DOHH2 (cell line): ENCODE measurements around the gene KCNV2.

Experiments
- H3F3A ChIP-seq: fragments of 200-600 bp; sonication (generic), shearing (Covaris generic); 2 replicates; pipeline ENCODE4 v1.6.0; 2016; ENCODE audit warnings: antibody characterized with exemption, mild to moderate bottlenecking; ENCODE audit not compliant: control insufficient read depth, insufficient read depth
- H3K27ac ChIP-seq: fragments of 200-600 bp; sonication (generic); 2 replicates; pipeline ENCODE4 v1.5.1; 2014; ENCODE audit warnings: low read depth, mild to moderate bottlenecking, low read length, moderate library complexity
- H3K27me3 ChIP-seq: fragments of 200-600 bp; sonication (generic); 2 replicates; pipeline ENCODE4 v1.6.1; 2014; ENCODE audit warnings: mild to moderate bottlenecking, low read length, mixed read lengths; ENCODE audit not compliant: control insufficient read depth
- H3K36me3 ChIP-seq: fragments of 200-600 bp; sonication (generic); 2 replicates; pipeline ENCODE4 v1.6.1; 2014; ENCODE audit warnings: mild to moderate bottlenecking, low read length, moderate library complexity, mixed read lengths; ENCODE audit not compliant: control insufficient read depth
- H3K4me1 ChIP-seq: fragments of 200-600 bp; sonication (generic); 2 replicates; pipeline ENCODE4 v1.6.1; 2014; ENCODE audit warnings: mild to moderate bottlenecking, low read length, mixed read lengths; ENCODE audit not compliant: control insufficient read depth
- H3K4me2 ChIP-seq: fragments of 200-600 bp; sonication (generic); 2 replicates; pipeline ENCODE4 v1.6.0; 2014; ENCODE audit warnings: mild to moderate bottlenecking, low read length, moderate library complexity
- H3K4me3 ChIP-seq: fragments of 200-600 bp; sonication (generic); 2 replicates; pipeline ENCODE4 v1.5.1; 2014; ENCODE audit warnings: mild to moderate bottlenecking, low read length, mixed read lengths
- H3K79me2 ChIP-seq: fragments of 200-600 bp; sonication (generic); 2 replicates; pipeline ENCODE4 v1.6.1; 2014; ENCODE audit warnings: mild to moderate bottlenecking, low read length, mixed read lengths; ENCODE audit not compliant: control insufficient read depth
- H3K9me2 ChIP-seq: fragments of 200-600 bp; sonication (generic); replicated peaks from 2 replicates; pipeline ENCODE4 v1.6.1; 2014; ENCODE audit warnings: mild to moderate bottlenecking, low read length, mixed read lengths; ENCODE audit not compliant: control insufficient read depth
- H3K9me3 ChIP-seq: fragments of 200-600 bp; sonication (generic); 2 replicates; pipeline ENCODE4 v1.6.1; 2014; ENCODE audit warnings: antibody characterized with exemption, low read length, mixed read lengths; ENCODE audit not compliant: control insufficient read depth, insufficient read depth
- H4K20me1 ChIP-seq: fragments of 200-600 bp; sonication (generic); 2 replicates; pipeline ENCODE4 v1.6.0; 2014; ENCODE audit warnings: low read depth, mild to moderate bottlenecking, antibody characterized with exemption, low read length, moderate library complexity; ENCODE audit not compliant: control insufficient read depth, insufficient read depth
- EZH2phosphoT487 ChIP-seq: fragments of 200-600 bp; sonication (generic); IDR thresholded peaks from 2 replicates; pipeline ENCODE4 v1.6.1; 2017; ENCODE audit warnings: borderline replicate concordance, mild to moderate bottlenecking, antibody characterized with exemption, low read length, moderate library complexity, mixed read lengths
- TF ChIP-seq, protein P1 (sequence below): fragments of 200-600 bp; sonication (generic); IDR thresholded peaks from one replicate; pipeline ENCODE4 v1.5.1; 2014; ENCODE audit warnings: antibody characterized with exemption, mild to moderate bottlenecking, low read depth, low read length; ENCODE audit not compliant: poor library complexity, severe bottlenecking

The KCNV2 gene

GRCh38 chr9:2681981-2682380 lies 35.3 kb upstream of the KCNV2 start:
- Histone ChIP-seq H3K36me3 (no peaks in the 10 kb centered on the region), H3K4me2 (no peak overlapping the region), H4K20me1 (no peaks in the 10 kb centered on the region), H3K27me3 (no peaks in the 10 kb centered on the region), H3F3A (no peaks in the 10 kb centered on the region), H3K4me3 (no peak overlapping the region), H3K79me2 (no peaks in the 10 kb centered on the region), H3K27ac (no peak overlapping the region), H3K4me1 (no peaks in the 10 kb centered on the region), H3K9me2 (no peaks in the 10 kb centered on the region), H3K9me3 (no peaks in the 10 kb centered on the region)
- no peak for TF ChIP-seq EZH2phosphoT487
- TF ChIP-seq, protein P1, sequence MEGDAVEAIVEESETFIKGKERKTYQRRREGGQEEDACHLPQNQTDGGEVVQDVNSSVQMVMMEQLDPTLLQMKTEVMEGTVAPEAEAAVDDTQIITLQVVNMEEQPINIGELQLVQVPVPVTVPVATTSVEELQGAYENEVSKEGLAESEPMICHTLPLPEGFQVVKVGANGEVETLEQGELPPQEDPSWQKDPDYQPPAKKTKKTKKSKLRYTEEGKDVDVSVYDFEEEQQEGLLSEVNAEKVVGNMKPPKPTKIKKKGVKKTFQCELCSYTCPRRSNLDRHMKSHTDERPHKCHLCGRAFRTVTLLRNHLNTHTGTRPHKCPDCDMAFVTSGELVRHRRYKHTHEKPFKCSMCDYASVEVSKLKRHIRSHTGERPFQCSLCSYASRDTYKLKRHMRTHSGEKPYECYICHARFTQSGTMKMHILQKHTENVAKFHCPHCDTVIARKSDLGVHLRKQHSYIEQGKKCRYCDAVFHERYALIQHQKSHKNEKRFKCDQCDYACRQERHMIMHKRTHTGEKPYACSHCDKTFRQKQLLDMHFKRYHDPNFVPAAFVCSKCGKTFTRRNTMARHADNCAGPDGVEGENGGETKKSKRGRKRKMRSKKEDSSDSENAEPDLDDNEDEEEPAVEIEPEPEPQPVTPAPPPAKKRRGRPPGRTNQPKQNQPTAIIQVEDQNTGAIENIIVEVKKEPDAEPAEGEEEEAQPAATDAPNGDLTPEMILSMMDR = no peak

DNA sequence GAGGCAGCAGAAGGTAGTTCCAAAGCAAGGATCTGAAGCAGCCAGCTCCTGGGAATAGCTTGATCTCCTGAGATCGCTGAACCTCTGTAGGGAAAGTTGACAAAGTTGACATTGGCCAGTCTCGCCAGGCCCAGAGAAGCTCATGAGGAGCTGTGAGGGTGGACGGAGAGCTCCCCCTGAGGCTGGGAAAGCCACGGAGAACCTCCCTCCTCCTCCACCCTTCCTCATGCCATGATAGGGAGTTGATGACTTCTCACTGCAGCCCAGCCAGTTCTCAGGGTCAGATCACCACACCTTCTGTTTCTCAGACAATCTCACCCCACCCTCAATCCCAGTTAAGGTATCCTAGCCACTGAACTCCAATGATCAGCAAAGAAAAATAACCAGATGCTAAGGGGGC lies 30.4 kb upstream of the KCNV2 start:
- no peak overlapping the region for H3K27ac ChIP-seq
- H3K36me3 ChIP-seq = no peaks in the 10 kb centered on the region
- no peaks in the 10 kb centered on the region for H3K4me1 ChIP-seq
- no peaks in the 10 kb centered on the region for H3K9me3 ChIP-seq
- no peaks in the 10 kb centered on the region for H3K9me2 ChIP-seq
- TF ChIP-seq, protein P1 = no peak
- no peak for TF ChIP-seq EZH2phosphoT487
- H3K27me3 ChIP-seq = no peaks in the 10 kb centered on the region
- H4K20me1 ChIP-seq = no peaks in the 10 kb centered on the region
- H3K4me2 ChIP-seq = no peak overlapping the region
- H3K79me2 ChIP-seq = no peaks in the 10 kb centered on the region
- no peak overlapping the region for H3K4me3 ChIP-seq
- no peaks in the 10 kb centered on the region for H3F3A ChIP-seq

DNA sequence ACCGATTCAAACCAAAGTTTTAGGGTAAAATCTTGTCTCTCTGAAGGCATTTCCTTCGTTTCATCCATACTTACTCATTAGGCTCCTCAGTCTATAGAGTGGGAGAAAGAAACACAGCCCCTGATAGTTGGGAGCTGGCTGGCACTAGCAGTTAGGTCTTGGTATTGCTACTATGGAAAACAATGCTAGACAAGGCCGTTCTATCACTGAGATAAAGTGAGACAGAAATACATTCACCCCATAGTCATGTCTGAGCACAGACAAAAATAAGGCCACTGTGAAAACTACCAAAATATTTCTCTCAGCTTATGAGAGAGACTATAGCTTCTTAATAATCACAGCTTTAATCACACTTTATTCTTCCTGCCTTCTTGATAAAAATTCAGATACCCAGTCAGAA lies 28.7 kb upstream of the KCNV2 start:
- H4K20me1 ChIP-seq = no peaks in the 10 kb centered on the region
- no peaks in the 10 kb centered on the region for H3K4me1 ChIP-seq
- H3F3A ChIP-seq = no peaks in the 10 kb centered on the region
- no peaks in the 10 kb centered on the region for H3K9me3 ChIP-seq
- no peak overlapping the region for H3K27ac ChIP-seq
- no peaks in the 10 kb centered on the region for H3K27me3 ChIP-seq
- H3K79me2 ChIP-seq = no peaks in the 10 kb centered on the region
- TF ChIP-seq, protein P1 = no peak
- TF ChIP-seq EZH2phosphoT487 = no peak
- H3K4me2 ChIP-seq = no peak overlapping the region
- no peaks in the 10 kb centered on the region for H3K9me2 ChIP-seq
- H3K36me3 ChIP-seq = no peaks in the 10 kb centered on the region
- no peak overlapping the region for H3K4me3 ChIP-seq

DNA sequence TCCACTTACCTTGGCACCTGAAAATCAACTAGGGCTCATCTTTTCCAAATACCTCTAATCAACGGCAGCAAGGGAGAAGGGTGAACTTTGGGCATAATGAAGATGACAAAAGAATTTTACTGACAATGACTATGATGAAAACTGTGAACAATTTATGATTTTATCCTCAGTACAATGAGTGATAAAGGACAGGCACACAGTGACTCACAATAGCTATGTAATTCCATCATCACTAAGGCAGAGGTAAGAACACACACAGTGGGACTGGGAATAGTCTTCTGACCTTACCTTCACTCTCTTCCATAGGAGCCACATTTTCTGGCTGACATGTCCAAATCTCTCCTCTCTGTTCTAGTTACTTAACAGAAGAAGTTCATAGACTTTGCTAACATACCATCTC lies 26.1 kb upstream of the KCNV2 start:
- H3K79me2 ChIP-seq = no peaks in the 10 kb centered on the region
- H3K4me1 ChIP-seq = no peaks in the 10 kb centered on the region
- no peak overlapping the region for H3K4me3 ChIP-seq
- H3K36me3 ChIP-seq = no peaks in the 10 kb centered on the region
- H4K20me1 ChIP-seq = no peaks in the 10 kb centered on the region
- no peak for TF ChIP-seq EZH2phosphoT487
- TF ChIP-seq, protein P1 = no peak
- H3K9me2 ChIP-seq = no peaks in the 10 kb centered on the region
- no peaks in the 10 kb centered on the region for H3K9me3 ChIP-seq
- H3K27me3 ChIP-seq = no peaks in the 10 kb centered on the region
- H3K4me2 ChIP-seq = no peak overlapping the region
- H3K27ac ChIP-seq = no peak overlapping the region
- no peaks in the 10 kb centered on the region for H3F3A ChIP-seq
